NCI-H82 treated with DMSO at 0.1 percent for 48 hours (cell line): ENCODE measurements around the gene ZGLP1.
"Not testable (repeated sequence)": the region's sequence is repeated elsewhere in the genome, so short reads cannot be mapped to it uniquely, and the experiment has no call there.

ENCODE experiments used
- DNase-seq: peaks from one replicate; lab custom pipeline; 2025; ENCODE audit not compliant: unreplicated experiment; lab: John Stamatoyannopoulos, UW

ZGLP1 gene

DNA sequence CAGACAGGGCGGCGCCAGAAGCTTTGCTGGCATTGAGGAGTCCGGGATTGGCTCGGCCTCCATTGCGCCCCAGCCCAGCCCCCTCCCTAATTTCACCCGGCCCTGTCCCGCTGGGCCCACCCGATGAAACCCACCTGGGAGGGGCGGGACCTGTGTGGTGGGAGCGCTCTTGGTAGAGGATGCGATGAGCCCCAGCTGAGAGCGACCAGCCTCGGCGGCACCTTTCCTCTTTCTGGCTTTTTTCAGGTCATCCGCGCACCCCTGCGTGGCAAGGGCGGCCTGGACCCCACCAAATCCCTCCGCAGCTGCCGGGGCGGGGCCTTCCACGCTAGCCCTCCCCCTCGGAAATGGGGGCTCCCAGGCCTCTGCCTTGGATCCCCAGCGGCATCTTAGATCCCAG is at the start of gene ZGLP1:
ZGLP1 (minus strand) TSS at position 393 of the 400 bp plus-strand sequence.
- no peak for DNase-seq

DNA sequence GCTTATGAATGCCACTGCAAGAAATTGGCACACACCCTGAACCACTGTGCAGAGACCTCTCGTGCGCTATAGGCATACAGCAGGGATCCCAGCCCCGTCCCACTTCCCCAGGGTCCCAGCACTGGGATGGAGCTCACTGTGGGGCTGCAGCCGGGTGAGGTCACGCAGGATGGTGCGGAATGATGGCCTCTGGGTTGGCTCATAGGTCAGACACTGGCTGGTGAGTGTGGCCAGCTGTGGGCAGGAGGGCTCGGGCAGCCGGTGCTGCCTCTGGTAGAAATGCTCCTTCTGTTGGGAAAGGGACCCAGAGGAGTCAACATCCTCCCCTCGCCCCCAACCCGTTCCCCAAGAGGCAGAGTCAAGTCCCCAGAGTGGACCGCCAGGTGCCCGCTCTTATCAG is 46.8 kb upstream of the ZGLP1 start:
- no peak for DNase-seq

DNA sequence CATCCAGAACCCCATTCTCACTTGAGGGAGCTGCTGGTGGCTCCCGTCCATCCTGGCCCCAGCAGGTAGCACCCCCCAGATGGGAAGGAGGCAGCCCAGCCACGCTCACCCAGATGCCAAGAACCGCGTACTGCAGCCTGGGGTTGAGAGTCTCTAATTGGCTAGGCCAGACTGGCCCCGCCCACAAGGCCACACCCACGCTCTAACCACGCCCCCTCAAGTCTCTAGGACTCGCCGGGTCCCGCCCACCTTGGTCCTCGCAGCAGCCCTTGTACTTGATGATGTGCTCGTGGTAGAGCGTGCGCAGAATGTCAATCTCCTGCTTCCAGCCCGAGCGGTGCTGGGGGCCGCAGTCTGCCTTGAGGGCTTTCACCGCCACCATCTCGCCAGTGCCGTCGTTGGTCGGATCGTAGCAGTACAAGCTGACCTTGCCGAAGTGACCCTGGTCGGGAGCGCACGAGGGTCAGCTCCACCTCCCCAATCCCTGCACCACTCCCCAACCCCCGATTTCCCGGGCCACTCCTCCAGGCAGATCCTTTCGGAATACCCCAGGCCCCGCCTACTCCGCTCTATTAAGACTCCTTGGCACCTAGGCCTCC is 44.3 kb upstream of the ZGLP1 start:
- peak; percentile 92 for DNase-seq

DNA sequence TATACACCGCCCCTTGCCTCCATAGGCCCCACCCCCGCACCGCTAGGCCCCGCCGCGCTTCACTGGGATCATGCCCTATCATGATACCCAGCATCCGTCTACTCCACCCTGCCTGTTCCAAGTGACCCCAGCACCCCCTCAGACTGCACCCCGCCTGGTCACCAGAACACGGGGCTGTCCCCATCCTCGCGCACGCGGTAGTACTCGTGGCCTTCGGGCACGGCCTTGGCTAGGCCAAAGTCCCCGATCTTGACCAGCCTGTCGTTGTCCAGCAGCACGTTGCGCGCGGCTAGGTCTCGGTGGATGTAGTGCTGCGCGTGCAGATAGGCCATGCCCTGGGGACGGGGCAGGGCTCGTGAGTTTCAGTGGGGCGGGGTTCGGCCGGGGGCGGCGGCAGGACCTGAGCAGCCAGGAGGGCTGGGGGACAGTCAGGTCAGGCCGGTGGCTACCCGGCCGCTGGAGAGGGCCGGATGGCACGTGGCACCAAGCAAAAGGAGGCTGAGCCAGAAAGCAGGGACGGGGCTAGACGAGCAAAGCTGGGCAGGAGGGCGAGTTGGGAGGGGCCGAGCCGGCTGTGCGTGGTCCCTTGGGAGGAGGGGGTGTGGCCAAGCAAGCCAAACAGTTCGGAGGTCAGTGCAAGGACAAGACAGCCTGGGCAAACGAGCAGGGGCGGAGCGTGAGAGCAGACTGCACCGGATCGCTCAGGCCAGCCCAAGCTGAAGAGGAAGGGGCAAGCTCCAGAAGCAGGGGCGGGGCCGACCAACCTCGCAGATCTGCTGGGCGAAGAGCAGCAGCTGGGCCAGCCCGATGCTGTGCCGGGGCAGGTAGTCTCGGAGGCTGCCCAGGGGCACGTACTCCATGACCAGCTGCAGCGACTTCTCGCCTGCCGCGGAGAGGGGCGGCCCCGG is 43.4 kb upstream of the ZGLP1 start:
- peak; percentile 92 for DNase-seq

DNA sequence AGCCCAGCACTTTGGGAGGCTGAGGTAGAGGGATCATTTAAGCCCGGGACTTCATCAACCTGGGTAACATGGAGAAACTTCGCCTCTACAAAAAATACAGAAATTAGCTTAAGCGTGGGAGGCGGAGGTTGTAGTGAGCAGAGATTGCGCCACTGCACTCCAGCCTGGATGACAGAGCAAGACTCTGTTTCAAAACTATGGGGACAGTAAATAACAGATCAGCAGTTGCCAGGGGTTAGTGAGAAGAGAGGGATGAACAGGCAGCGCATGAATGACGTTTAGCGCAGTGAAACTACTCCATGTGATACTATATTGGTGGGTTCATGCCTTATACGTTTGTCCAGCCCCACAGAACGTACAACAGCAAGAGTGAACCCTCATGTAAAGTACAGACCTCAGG is 36.9 kb upstream of the ZGLP1 start:
- no peak for DNase-seq

DNA sequence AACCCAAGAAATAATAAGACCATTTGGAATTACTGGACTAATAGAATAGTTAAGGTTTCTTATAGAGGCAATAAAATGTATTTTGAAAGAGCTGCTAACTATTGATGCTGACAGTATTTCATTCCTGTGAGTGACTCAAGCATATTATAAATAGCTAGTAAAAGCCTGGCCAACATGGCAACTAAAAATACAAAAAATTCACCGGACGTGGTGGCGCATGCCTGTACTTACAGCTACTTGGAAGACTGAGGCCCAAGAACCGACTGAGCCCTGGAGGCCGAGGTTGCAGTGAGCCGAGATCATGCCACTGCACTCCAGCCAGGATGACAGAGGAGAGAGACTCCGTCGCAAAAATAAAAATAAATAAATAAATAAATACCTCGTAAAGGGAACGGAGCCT is 35.2 kb upstream of the ZGLP1 start:
- no peak for DNase-seq

DNA sequence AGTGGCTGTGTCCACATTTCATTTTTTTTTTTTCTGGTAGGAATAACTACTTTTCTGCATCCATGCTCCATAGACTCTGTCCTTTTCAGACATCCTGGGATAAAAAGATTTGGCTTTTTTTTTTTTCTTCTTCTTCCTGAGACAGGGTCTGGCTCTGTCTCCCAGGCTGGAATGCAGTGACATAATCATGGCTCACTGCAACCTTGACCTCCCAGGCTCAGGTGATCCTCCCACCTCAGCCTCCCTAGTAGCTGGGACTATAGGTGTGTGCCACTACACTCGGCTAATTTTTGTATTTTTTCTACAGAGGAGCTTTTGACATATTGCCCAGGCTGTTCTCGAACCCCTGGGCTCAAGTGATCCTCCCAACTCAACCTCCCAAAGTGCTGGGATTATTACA is 33.9 kb upstream of the ZGLP1 start:
- DNase-seq: no peak

DNA sequence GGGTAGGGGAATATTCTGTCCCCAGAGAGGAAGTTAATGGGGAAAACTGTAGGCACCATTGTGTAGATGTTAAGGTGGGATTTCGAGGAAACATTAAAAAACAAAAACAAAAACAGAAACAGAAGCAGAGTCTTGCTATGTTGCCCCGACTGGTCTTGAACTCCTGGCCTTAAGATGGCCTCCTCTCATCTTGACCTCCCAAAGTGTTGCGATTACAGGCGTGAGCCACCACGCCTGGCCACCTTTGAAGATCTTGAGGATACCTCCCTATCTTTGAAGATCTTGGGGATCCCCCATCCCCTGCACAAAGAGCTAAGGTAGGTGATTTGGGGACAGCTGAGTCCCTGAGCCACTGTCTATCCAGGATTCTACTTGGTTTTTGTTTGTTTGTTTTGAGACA is 30.4 kb upstream of the ZGLP1 start:
- no peak for DNase-seq

DNA sequence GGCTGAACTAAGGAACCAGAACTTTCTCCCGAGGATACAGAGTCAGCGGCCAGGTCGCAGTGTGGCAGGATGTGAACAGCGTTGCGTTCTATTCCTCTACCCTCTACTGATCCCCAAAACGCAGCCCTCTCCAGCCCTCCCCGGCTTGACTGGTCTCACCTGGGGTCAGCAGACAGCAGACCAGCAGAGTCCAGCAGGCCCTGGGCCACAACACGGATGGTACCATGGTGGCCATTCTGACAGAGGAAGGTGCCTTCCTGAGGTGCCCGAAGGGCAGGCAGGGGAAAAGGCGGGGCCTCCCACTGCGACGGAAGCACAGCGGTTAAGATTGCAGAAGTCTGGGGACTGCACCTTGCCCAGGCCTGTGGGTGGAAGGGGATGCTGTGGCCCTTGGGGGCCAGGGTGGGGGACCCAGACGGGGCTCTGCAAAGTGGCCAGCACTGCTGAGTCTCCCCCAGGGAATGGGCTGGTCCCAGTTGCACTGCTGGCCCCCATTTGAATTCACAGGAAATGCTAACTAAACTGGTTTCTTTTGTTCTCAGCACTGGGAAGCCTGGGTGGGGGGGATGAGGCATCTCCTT is 29.9 kb upstream of the ZGLP1 start, which contains the start of gene ICAM3:
ICAM3 (minus strand) TSS at position 245 of the 581 bp plus-strand sequence; CDS start at position 235, 10 bp downstream.
- DNase-seq: no peak

DNA sequence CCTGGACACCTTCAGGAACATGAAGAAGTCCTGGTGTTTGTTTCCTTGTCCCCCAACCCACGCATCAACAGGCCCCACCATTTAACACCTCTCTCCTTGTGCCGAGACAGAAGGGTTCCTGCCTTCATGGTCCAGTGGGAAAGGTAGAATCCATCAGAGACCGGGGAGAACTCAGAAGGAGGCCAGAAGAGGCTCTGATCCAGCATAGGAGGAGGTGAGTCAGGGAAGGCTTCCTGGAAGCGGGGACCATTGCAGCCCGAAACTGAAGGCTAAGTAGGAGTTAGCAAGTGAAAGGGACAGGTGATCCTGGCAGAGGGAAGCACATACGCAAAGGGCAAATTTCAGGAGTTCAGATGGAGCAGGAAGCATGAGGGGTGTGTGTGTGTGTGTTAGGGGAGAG is 29.3 kb upstream of the ZGLP1 start:
- no peak for DNase-seq

DNA sequence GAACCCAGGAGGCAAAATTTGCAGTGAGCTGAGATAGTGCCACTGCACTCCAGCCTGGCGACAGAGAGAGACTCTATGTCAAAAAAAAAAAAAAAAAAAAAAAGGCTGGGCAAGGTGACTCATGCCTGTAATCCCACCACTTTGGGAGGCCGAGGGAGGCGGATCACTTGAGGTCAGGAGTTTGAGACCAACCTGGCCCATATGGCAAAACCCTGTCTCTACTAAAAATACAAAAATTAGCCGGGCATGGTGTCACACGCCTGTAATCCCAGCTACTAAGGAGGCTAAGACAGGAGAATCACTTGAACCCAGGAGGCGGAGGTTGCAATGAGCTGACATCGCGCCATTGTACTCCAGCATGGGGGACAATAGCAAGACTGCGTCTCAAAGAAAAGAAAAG is 27.1 kb upstream of the ZGLP1 start:
- not testable (repeated sequence) for DNase-seq

DNA sequence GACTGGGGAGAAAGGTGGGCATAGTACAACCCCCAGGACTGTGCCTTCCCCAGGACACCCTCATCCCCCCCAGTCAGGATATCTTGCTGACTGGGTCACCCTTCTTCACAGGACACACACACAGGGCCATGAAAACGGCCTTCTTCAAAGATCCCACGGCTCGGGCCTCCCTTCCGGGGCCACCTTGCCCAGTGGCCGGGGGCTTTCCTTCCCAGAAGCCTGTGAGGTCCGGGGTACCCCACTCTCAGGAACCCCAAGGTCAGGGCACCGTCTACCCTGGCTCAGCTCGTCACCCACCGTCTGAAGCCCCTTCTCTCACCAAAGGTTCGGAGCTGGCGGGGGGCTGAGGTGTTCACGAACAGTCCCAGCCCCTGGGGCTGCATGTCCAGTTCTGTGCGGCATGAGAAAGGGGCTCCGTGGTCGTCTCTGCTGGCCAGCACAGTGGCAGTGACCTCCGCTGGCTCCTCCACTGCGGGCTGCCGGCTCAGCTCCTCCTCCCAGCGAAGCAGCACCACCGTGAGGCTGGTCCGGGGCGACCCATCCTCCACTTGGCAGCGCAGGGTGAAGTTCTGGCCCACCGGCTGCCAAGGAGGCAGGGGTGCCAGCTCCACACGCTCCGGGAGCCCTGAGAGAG is 25.9 kb upstream of the ZGLP1 start:
- no peak for DNase-seq

DNA sequence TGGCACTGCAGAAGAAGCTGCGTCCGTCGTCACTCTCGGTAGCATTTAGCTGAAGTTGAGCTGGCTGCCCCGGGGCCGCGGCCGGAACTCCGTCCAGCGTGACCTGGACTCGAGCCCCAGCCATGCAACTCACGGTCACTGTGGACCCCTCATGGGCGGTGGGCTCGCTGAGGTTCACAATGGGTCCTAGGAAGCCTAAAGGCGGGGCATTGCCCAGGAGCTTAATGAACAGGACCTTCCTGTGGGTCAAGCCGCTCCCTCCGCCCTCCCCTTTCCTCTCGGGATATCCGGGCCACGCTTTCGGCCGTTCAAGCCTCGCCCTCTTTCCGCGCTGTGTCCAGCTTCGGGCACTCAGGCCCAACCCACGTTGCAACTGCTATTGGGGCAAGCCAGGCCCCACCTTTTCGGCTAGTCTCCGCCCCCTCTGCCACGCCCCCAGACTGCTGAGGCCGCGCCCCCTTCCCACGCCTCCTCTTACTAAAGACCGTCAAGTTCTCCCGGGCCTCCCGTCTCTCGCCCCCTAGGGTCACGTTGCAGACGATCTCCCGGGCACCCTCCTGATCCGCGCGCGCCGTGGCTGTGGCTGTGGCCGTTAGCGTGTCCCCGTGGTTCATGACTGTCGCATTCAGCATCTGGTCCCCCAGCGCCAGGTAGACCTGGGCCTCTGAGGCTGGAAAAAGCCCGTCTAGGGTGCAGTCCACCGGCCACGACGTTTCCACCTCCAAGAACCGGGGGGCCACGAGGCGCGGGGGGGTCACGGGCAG is 25.2 kb upstream of the ZGLP1 start:
- peak; percentile 68 for DNase-seq

DNA sequence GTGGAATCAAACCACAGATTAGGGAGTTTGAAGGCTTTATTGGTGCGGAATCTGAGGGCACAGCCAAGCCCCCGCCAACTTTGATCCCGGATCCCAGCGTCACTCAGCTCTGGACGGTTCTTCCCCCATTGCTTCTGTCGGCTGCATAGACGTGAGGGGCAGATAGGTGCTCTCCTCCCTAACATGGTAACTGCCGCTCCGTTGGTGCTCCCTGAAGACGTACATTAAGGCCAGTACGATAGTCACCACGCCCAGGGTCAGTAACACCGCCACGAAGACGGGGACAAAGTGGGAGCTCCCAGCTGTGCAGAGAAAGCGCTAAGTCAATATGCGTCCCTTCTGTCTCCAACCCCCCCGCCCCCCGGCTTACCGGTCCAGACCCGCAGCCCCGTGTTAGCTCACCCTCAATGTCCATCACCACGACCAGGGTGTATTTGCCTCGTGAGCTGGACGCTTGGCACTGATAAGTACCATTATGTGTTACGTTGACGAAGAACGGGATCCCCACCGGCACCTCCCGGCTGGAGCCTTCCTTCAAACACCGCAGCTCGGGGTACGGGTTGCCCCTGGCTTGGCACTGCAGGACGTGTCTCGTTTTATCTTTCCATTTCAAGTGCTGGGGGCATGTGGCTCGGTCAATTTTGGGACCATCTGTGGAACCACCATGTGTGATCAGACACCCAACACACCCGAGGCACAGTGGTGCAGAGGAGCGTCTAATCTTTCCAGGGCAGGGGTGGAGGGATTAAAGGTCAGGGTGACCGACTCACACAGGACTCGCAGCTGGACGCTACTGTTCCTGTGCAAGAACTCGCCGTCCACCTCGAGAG is 24.4 kb upstream of the ZGLP1 start:
- no peak for DNase-seq

DNA sequence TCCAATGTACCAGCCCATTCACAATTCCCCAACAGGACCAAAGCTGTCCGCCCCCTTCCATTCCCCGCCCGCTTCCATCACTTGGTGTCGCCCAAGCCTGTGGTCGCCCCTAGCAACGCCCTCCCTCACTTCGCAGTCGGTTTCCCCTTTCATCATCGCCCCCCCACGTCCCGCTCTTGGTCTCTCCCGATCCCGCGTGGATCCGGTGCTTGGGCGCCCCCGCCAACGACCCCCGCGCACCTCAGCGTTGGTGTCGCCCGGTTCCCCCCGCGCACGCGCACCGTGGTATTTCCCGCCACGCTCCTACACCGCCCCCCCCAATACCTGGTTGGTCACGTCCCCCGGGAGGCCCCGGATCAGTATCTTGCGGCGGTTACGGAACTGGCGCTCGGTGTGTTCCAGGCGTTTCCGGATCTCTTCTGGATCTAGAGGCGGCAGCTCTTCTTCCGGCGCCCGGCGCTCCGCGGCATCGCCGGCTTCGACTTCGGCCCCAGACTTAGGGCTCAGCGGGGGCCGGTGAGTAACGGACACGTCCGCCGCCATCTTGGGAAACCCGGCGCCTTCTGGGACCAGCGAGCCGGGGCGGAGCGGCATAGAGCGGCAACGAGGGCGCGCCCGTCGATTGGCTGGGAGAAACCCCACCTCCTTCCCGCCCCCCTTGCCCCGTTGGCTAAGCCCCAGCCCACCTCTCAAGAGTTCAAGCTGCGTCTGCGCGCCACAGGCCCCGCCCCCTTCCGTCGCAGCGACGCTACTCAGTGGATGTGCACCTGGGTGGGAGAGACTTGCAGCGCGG is 23.5 kb upstream of the ZGLP1 start, which contains the start of gene RAVER1:
RAVER1 (minus strand) TSS at position 565 of the 793 bp plus-strand sequence; CDS start at position 543, 22 bp downstream.
- peak; percentile 86 for DNase-seq

DNA sequence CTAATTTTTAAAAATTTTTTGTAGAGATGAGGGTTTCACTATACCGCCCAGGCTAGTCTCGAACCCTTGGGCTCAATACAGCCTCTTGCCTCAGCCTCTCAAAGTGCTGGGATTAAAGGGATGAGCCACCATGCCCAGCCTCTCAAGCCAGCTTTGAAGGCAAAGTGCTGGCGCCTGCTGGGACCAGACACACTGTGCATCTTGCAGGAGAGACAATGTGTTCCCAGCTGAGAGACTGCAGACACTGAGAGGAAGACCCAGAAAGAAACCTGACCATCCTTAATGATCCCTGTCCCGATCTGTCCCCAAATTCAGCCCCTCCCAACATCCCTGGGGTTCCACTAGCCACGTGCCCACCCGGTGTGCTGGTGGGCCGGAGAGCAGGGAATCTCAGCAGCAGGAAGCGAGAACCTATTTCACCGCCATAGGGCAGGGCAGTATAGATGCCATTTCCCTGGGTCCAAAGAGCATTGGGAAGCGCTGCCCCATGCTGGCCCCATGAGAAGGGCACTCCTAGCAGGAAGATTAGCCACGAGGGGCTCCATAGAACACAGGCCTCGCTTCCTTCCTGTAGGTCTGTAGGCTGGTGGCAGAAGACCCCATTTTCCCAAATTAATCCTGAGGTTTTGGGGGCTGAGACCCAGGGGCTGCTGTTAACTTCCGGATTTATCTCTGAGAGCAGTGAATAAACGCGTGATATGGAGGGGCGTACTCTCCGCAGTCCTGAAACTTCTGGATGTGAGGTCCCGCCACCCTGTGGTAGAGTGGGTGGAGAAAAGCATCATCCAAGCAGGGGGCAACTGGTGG is 22.7 kb upstream of the ZGLP1 start:
- DNase-seq: no peak

DNA sequence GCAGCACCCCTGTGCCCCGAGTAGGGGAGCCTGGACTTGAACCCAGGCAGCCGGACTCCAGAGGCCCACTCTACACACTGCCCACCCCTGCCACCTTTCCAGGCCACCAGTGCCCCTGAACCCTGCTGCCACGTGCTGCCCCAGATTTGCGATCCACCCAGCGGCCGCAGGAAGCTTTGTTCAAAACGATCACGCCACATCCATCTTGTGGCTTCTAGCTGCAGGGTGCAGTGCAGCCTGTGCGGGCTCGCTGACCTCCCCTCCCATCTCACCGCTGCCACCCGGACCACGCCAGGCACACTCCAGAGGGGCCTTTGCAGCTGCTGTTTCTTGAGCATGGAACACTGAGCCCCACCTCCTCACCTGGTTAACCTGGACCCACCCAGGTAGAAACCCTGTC is 19.9 kb upstream of the ZGLP1 start:
- no peak for DNase-seq
